Activated T-helper 1 cell treated with anti-CD3 and anti-CD28 coated beads, Interleukin-2, amount 50 U/mL, for 16 hours (primary cell): Measurements from ENCODE around the gene FMN1.

Experiments used
- DNase-seq, 2 donors: peaks; one replicate each; pipeline ENCODE4 v3.0.0-alpha.2; 2020; ENCODE audit warnings: low read depth in 1 of 2, low spot score in 1 of 2

FMN1 gene

GRCh38 chr15:33125894-33126537 is 68.5 kb downstream of the FMN1 start:
- no peak for DNase-seq

- no peak for DNase-seq
Measured at GRCh38 chr15:33124811-33125210, 69.7 kb downstream of the FMN1 start.

- no peak for DNase-seq
Measured at GRCh38 chr15:33124279-33124678, 70.2 kb downstream of the FMN1 start.

GRCh38 chr15:33119865-33120264 is 74.6 kb downstream of the FMN1 start:
- no peak for DNase-seq

- DNase-seq: no peak
Measured at GRCh38 chr15:33119273-33119672, 75.2 kb downstream of the FMN1 start.

- no peak for DNase-seq
Measured at GRCh38 chr15:33116198-33116597, 78.3 kb downstream of the FMN1 start.

- no peak for DNase-seq
Measured at GRCh38 chr15:33115191-33115861, 79.2 kb downstream of the FMN1 start.

- DNase-seq: no peak
Measured at GRCh38 chr15:33114374-33114717, 80.2 kb downstream of the FMN1 start.

GRCh38 chr15:33113666-33114373 is 80.7 kb downstream of the FMN1 start:
- no peak for DNase-seq

GRCh38 chr15:33112541-33113105 is 81.9 kb downstream of the FMN1 start:
- DNase-seq: no peak

- no peak for DNase-seq
Measured at GRCh38 chr15:33111041-33111451, 83.5 kb downstream of the FMN1 start.

GRCh38 chr15:33109345-33109744 is 85.2 kb downstream of the FMN1 start:
- no peak for DNase-seq

GRCh38 chr15:33108518-33108917 is 86.0 kb downstream of the FMN1 start:
- no peak for DNase-seq

- DNase-seq: no peak
Measured at GRCh38 chr15:33107950-33108349, 86.6 kb downstream of the FMN1 start.

GRCh38 chr15:33104212-33104611 is 90.3 kb downstream of the FMN1 start:
- no peak for DNase-seq

- DNase-seq: no peak
Measured at GRCh38 chr15:33101036-33101435, 93.5 kb downstream of the FMN1 start.

- no peak for DNase-seq
Measured at GRCh38 chr15:33100314-33100713, 94.2 kb downstream of the FMN1 start.

- no peak for DNase-seq
Measured at GRCh38 chr15:33099739-33100138, 94.8 kb downstream of the FMN1 start.

GRCh38 chr15:33099213-33099612 is 95.3 kb downstream of the FMN1 start:
- DNase-seq: no peak

GRCh38 chr15:33098094-33099058 is 96.1 kb downstream of the FMN1 start:
- DNase-seq: no peak

GRCh38 chr15:33096134-33096533 is 98.4 kb downstream of the FMN1 start:
- DNase-seq: no peak
